ENCODE results near the gene CHRNB1.

CHRNB1 gene, protein sequence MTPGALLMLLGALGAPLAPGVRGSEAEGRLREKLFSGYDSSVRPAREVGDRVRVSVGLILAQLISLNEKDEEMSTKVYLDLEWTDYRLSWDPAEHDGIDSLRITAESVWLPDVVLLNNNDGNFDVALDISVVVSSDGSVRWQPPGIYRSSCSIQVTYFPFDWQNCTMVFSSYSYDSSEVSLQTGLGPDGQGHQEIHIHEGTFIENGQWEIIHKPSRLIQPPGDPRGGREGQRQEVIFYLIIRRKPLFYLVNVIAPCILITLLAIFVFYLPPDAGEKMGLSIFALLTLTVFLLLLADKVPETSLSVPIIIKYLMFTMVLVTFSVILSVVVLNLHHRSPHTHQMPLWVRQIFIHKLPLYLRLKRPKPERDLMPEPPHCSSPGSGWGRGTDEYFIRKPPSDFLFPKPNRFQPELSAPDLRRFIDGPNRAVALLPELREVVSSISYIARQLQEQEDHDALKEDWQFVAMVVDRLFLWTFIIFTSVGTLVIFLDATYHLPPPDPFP

GRCh38 chr17:7444682-7445618 lies at the start of gene CHRNB1:
TSS of gene CHRNB1 (plus strand) at chr17:7445061. CDS start at chr17:7445128, 67 bp downstream.
- no peak for TF ChIP-seq JUND (IDR thresholded peaks at IDR 0.05; ENCODE audit: low read depth)
- no peak for DNase-seq (ENCODE audit: low read depth in 1 of 2, low spot score in 1 of 2)
- in situ Hi-C loops (cut with HindIII; ENCODE audit: low pct_unique_long_range_greater_than_20kb, low sequenced_read_pairs): no loop called here

GRCh38 chr17:7396147-7396546 lies 48.7 kb upstream of the CHRNB1 start:
- TF ChIP-seq JUND (IDR thresholded peaks at IDR 0.05; ENCODE audit: low read depth): no peak
- in situ Hi-C loops (cut with HindIII; ENCODE audit: low pct_unique_long_range_greater_than_20kb, low sequenced_read_pairs): no loop called here
- no peak for DNase-seq (ENCODE audit: low read depth in 1 of 2, low spot score in 1 of 2)

DNA sequence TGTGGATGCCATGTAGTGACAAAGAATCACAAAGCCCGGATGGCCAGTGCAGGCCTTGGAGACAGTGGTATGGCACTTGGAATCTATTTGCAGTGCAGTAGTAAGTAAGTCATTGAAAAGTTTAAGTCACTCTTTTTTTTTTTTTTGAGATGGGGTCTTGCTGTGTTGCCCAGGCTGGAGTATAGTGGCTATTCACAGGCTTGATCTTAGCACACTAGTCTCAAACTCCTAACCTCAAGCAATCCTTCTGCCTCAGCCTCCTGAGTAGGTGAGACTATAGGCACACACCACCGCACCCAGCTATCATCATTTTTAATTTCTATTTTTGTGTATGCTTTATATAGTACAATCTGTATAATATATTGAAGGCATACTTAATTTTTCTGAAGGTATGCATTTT lies 46.2 kb upstream of the CHRNB1 start:
- no peak for DNase-seq (ENCODE audit: low read depth in 1 of 2, low spot score in 1 of 2)
- in situ Hi-C loops (cut with HindIII; ENCODE audit: low pct_unique_long_range_greater_than_20kb, low sequenced_read_pairs): no loop called here
- no peak for TF ChIP-seq JUND (IDR thresholded peaks at IDR 0.05; ENCODE audit: low read depth)

DNA sequence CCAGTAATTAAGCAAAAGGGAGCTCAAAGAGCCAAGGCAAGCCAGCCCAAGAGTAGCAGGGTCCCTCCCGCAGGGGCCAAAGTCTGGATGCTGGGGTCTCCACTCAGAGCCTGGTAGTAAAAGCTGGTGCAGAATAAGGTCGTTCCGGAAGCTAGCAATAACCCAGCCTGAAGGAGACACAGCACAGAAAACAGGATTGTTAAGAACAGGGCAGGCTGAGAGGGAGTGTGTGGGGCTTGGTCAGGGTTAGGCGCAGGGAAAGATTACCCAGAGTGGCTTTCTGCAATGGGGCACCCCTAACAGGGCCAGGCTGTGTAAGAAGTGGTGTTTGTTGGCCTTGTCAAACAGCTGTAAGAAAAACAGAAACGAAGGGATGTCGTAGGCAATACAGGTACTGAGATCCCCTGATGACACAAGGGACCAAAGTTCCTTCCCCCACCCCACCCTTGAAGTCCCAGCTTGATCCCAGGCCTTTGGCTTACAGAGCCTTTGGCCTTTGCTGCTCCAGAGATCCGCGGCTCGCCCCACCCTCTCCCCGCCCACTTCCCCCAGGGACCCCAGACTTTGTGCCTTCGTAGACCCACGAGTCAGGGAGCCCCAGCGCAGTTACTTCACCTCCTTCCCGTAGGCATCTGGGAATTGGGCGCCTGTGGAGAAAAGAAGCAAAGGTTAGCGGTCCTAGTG lies 41.7 kb upstream of the CHRNB1 start:
- DNase-seq (ENCODE audit: low read depth in 1 of 2, low spot score in 1 of 2): no peak
- no peak for TF ChIP-seq JUND (IDR thresholded peaks at IDR 0.05; ENCODE audit: low read depth)
- in situ Hi-C loops (cut with HindIII; ENCODE audit: low pct_unique_long_range_greater_than_20kb, low sequenced_read_pairs): no loop called here

DNA sequence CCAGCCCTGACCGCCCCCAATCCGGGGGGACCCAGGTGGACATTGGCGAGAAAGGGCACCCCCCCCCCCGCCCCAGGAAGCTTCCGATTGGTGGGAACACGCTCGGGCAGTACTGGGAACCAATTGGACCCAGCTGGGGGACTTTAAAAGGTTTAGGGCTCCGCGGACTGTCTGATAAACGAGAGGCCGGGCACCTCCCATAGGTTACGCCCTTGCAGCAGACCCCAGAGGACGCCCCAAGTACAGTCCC lies 41.2 kb upstream of the CHRNB1 start:
- in situ Hi-C loops (cut with HindIII; ENCODE audit: low pct_unique_long_range_greater_than_20kb, low sequenced_read_pairs): no loop called here
- TF ChIP-seq JUND (IDR thresholded peaks at IDR 0.05; ENCODE audit: low read depth): no peak
- DNase-seq (ENCODE audit: low read depth in 1 of 2, low spot score in 1 of 2): peak in 1 of 2 experiments; percentile 70

DNA sequence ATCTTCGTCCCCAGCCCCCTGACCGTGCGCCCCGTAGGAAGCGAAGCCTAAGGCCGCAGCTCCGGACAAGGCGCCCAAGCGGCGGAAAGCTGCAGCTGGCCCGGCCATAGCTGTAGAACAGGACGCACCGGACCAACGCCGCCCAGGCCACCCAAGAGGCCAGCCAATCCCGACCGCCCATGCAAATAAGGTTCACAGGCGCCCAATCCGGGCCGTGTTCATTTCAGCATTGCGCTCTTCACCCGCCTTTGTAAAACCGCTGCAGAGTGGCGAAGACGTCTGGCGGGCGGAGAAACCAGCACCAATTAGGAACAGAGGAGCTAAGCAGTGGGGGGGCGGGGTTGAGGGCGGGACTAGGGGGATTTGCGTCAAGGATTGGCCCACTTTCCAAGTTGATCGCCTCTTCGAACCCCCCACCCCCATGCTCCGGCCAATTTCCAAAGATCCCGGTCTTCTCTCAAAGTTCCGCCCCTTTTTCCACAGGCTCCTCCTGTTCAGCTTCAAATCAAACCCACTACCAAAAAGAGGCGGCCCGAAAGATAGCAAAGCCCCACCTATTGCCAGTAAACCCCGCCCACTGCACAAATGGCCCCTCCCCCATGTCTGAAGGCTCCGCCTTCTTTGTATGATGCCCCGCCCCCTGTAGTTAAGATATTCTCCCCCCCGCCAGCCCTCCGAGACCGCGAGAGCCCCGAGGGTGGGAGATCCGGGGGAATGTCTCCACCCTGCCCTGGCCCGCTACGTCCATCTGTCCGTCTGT lies 40.7 kb upstream of the CHRNB1 start, which contains the start of gene TMEM256:
Gene TMEM256 (minus strand): TSS at position 121 of the 760 bp plus-strand sequence. CDS start 13 bp downstream, at position 108.
- peak; percentile 92 to 99 for DNase-seq (ENCODE audit: low read depth in 1 of 2, low spot score in 1 of 2)
- in situ Hi-C loops (cut with HindIII; ENCODE audit: low pct_unique_long_range_greater_than_20kb, low sequenced_read_pairs): no loop called here
- TF ChIP-seq JUND (IDR thresholded peaks at IDR 0.05; ENCODE audit: low read depth): no peak

- no peak for DNase-seq (ENCODE audit: low read depth in 1 of 2, low spot score in 1 of 2)
- in situ Hi-C loops (cut with HindIII; ENCODE audit: low pct_unique_long_range_greater_than_20kb, low sequenced_read_pairs): no loop called here
- TF ChIP-seq JUND (IDR thresholded peaks at IDR 0.05; ENCODE audit: low read depth): no peak
Observed at GRCh38 chr17:7404737-7405349, 40.0 kb upstream of the CHRNB1 start.

DNA sequence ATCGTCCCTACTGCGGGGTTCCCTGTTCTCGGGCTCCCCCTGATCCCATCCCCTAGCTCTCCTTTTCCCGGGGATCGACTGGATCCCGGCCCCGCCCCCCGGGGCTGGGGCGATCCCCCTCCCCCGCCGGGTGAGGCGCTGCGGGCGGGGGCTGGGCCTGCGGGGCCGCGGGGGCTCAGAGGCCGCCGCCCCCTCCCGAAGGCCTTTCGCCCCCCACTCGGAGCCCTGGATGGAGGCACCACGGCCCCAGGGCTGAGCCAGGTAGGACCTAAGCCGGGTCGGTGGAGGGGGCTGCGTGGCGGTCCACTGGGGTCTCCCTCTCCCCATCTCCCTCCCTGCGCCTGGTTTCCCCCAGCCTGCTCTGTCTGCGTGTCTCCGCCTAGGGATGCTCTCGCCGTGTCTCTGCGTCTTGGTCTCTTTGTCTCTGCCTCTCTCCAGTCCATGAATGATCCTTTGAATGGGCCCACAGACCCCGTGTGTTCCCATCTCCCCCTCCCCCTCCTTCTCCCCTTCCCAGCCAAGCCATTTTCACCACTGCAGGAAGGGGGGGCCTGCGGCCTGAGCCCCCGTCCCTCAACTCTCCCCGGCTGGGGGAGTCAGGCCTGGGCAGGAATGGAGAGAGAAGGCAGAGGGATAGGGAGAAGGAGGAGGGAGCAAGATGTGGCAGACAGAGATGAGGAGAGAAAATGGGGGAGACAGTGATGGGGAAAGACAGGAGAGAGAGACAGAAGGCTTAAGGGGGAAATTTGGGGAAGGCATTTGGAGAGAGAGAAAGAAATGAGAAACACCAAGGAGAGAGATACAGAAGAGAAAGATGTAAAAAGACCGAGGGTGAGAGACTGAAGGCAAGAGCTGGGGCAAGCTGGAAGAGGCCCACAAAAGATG lies 39.3 kb upstream of the CHRNB1 start:
- no peak for TF ChIP-seq JUND (IDR thresholded peaks at IDR 0.05; ENCODE audit: low read depth)
- no peak for DNase-seq (ENCODE audit: low read depth in 1 of 2, low spot score in 1 of 2)
- in situ Hi-C loops (cut with HindIII; ENCODE audit: low pct_unique_long_range_greater_than_20kb, low sequenced_read_pairs): no loop called here

- no peak for TF ChIP-seq JUND (IDR thresholded peaks at IDR 0.05; ENCODE audit: low read depth)
- in situ Hi-C loops (cut with HindIII; ENCODE audit: low pct_unique_long_range_greater_than_20kb, low sequenced_read_pairs): no loop called here
- DNase-seq (ENCODE audit: low read depth in 1 of 2, low spot score in 1 of 2): no peak
Observed at GRCh38 chr17:7406235-7406825, 38.5 kb upstream of the CHRNB1 start.

- TF ChIP-seq JUND (IDR thresholded peaks at IDR 0.05; ENCODE audit: low read depth): no peak
- in situ Hi-C loops (cut with HindIII; ENCODE audit: low pct_unique_long_range_greater_than_20kb, low sequenced_read_pairs): no loop called here
- DNase-seq (ENCODE audit: low read depth in 1 of 2, low spot score in 1 of 2): no peak
Observed at GRCh38 chr17:7407082-7407481, 37.8 kb upstream of the CHRNB1 start.

Measured in T47D (cell line).